MV-4-11 (cell line): ENCODE results near the gene SDC1.
A peak's percentile ranks its signal among the peaks of the same experiment; 100 is the strongest.
"Not testable (repeated sequence)": the region's sequence is repeated elsewhere in the genome, so short reads cannot be mapped to it uniquely, and the experiment has no call there.

Source experiments
- DNase-seq: peaks from one replicate; lab custom pipeline; 2025; lab: John Stamatoyannopoulos, UW

Gene SDC1

GRCh38 chr2:20224716-20225293, at the start of gene SDC1:
Gene SDC1, minus strand, starts transcription at chr2:20225130. Its CDS starts 263 bp downstream, at chr2:20224867.
- DNase-seq, result no peak

DNA sequence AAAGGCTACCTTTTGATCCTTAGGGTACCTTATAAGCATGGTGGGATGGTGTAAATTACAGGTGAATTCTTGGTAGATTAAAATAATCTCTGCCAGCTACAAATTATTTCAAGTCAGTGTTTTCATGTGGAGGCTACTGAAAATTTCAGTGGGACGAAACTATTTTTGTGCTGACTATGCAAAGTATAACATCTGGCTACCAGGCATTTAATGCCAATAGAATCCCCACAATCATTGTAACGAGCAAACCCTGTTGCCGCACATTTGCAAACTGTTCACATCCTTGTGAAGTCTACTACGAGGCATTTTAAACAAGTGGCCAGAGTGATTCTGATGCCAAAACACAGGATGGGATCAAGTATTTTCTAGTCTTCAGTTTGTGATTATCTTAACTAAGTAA, 48.1 kb upstream of the SDC1 start:
- DNase-seq, result no peak

GRCh38 chr2:20268317-20268716, 43.4 kb upstream of the SDC1 start:
- DNase-seq, result not testable (repeated sequence)

GRCh38 chr2:20267529-20267928, 42.6 kb upstream of the SDC1 start:
- DNase-seq, result no peak

GRCh38 chr2:20264629-20265028, 39.7 kb upstream of the SDC1 start:
- DNase-seq, result peak; percentile 1

DNA sequence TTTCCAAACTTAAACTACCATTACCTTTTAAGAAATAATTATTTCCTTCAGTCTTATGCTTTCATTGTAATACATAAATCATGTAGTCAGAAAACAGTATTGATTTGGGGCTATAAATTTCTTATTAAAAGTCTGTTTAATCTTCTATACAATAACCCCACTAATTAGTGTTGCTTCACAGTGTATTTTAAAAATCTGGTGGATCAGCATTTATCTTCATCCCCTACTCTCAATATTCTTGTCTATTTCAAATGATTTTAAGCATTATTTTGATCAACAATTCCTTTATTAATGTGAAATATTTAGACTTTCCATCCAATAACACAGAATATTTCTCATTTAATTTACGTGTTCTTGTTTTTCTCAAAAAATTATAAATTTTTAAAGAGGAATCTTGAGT, 32.5 kb upstream of the SDC1 start:
- no peak for DNase-seq

DNA sequence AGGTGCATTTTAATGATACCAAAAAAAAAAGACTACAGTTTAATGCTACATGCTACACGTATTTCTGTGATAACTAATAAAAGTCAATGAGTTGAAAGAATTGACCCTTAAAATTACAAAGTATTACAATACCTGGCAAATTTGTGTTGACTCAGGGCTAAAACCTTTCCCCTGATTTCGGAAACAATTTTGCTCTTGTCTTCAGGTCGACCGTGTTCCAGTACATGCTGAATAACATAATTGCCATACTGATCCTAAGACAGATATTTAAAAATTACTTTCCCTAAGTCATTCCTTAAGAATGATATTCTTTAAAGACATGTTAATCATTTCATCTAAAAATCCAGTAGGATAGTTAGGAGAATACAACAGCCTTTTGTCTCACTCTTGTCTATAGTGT, 29.8 kb upstream of the SDC1 start:
- no peak for DNase-seq

DNA sequence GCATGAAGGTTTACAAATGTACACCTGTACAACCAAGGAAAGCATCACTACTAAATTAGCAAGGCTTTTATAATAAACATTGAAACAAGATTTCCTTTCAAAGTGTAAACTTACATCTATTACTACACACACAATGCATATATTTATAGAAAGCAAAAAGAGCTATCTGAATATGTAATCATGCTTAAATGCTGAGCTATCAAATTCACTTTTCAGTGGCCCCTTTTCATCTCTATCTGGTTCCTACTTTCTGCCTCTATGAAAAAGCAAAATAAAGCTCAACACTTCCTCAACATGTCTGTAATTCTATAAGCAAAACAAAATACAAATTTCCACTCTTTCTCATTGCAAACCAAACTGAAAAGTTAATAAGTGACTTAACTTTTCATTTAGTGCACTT, 25.5 kb upstream of the SDC1 start:
- DNase-seq, result no peak

- DNase-seq, result no peak
Measured at GRCh38 chr2:20249170-20249569, 24.2 kb upstream of the SDC1 start.

DNA sequence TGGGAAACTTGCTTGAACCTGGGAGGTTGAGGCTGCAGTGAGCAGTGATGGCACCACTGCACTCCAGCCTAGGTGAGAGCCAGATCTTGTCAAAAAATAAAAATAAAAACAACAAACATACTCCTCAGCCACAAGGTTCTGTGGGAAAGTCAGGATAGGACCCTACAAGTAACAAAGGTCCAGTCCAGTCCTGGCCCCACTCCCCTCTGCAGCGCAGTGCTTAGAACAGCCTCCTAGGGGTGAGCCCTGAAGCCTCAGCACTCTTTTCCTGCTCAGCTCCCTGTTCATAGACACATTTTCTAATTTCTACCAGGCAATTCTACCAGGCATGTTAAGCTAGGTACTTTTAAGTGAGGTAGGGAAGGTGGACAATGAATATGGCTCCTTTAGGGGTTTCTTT, 22.2 kb upstream of the SDC1 start:
- DNase-seq, result no peak

DNA sequence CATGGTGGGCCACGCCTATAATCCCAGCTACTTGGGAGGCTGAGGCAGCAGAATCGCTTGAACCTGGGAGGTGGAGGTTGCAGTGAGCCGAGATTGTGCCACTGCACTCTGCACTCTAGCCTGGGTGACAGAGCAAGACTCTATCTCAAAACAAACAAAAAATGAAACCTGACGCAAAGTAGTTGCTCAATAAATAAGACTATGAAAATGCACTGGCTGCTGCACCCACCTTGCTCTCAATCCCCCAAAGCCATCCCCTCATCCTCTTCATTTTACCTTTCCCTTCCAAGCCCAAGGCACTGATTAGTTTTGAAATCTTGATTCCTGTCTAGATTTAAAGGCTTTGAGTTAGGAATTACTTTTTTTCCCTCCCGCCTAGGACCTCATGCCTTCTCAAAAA, 18.7 kb upstream of the SDC1 start:
- DNase-seq, result not testable (repeated sequence)

- no peak for DNase-seq
Measured at GRCh38 chr2:20242727-20243377, 17.9 kb upstream of the SDC1 start.

DNA sequence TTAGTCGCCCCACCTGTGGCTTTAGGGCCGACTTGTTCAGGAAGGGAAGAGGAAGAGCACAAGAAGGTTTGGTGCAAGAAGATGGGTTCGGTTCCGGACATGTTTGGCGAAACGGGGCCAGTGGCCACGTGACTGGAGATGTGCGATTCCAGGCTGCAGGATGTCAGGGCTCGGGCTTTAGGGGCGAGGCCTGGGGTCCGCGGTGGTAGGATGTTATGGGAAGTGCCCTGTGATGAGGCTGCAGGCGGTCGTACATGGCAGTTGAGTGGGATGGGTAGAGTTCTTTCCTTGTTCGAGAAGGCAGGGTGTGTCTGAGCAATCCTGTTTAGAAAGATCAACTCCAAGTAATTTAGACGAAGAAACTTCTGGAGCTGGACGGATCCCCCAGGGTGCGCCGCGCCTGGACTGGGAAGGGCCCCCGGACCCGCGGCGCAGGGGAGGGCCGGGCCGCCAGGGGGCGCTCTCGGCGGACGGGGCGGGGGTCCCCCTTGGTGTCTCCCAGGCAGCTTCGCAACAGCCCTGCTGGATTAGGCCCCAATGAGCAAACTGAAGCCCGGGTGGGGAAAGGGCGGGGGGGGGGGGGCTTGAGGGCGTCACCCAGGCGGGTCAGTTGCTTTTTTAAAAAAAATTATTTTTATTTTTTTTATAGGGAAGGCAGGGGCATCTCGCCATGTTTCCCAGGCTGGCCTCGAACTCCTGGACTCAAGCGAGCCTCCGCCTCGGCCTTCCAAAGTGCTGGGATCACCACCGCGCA, 17.2 kb upstream of the SDC1 start:
- DNase-seq, result no peak

DNA sequence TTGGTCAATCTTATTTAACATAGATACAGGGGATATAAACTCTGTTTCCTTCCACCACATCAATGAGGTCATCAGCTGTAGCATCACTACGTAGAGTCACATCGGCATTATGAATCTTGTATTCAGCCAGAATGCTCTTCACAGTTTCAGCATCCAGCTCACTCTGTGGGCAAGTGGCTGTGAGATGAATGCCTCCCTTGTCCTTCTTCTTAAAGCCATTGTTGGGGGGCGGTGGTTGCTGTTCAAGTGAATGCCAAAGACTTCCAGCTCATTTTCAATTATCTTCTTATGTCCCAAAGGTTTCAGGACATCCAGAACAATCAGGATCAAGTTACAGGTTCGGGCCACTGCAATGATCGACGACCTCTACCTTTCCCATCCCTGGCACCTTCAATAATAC, 15.4 kb upstream of the SDC1 start:
- not testable (repeated sequence) for DNase-seq

- DNase-seq, result no peak
Measured at GRCh38 chr2:20236496-20236895, 11.6 kb upstream of the SDC1 start.

- DNase-seq, result no peak
Measured at GRCh38 chr2:20235655-20236305, 10.8 kb upstream of the SDC1 start.

DNA sequence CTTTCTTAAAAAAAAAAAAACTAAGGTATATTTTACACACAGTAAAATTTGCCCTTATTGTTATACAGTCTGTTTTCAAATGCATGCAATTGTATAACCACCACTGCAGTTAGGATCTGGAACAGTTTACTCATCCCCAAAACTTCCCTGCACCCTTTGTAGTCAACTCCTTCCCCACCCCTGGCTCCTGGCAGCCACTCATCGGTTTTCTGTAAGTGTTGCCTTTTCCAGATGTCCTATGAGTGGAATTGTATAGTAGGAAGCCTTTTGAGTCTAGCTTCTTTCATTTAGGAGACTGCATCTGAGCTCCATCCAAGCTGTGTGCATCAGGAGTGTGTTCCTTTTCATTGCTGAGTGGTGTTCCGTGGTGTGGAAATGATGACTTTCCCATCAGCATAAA, 9.7 kb upstream of the SDC1 start:
- not testable (repeated sequence) for DNase-seq

DNA sequence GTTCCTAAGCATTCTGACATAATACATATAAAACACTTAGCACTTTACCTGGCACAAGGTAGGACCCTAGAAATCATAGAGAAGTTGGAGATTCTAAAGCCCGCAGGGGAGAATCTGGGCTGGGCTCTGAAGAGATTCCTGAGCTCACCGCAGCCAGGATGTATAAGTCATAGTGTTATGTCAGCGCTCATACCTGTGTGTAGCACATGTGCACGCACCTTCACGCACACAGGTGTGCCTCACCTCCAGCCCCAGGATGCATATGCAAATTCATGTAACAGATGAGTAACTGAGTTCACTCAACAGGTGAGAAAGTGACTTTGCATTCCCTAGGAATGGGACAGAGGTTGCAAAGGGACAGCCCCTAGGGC, 7.9 kb upstream of the SDC1 start:
- no peak for DNase-seq

DNA sequence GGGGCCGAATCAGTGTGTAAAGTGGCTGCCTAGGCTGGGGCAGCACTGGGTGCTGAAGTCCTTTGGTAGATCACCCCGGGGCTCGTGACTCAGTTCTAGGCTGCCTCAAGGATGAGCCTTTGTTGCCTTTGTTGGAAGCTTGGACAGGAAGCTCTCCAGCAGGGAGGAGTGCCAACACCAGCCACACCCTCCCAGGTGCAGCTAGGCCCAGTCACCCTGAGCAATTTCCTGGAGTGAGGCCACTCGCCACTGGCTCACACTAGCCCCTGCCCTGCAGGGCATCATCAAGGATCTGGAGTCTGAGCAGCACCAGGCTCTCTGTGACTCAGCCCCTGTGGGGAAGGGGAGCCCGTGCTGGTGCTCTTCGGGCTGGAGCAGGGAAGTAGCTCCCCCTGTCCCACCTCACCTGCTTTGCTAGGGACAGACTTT, 6.7 kb upstream of the SDC1 start:
- no peak for DNase-seq

GRCh38 chr2:20231159-20231558, 6.2 kb upstream of the SDC1 start:
- no peak for DNase-seq

DNA sequence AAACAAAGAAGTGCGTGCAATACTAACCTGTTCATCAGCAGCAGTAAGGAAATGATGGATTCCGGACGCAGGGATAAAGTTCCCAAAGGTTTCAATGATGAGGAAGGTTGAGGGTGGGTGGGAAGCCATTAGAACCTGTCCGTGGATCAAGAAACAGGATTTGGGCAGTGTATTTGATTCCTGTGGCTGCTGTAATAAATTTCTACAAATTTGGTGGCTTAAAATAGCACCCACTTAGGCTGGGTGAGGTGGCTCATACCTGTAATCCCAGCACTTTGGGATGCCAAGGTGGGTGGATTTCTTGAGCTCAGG, 5.1 kb upstream of the SDC1 start:
- no peak for DNase-seq

DNA sequence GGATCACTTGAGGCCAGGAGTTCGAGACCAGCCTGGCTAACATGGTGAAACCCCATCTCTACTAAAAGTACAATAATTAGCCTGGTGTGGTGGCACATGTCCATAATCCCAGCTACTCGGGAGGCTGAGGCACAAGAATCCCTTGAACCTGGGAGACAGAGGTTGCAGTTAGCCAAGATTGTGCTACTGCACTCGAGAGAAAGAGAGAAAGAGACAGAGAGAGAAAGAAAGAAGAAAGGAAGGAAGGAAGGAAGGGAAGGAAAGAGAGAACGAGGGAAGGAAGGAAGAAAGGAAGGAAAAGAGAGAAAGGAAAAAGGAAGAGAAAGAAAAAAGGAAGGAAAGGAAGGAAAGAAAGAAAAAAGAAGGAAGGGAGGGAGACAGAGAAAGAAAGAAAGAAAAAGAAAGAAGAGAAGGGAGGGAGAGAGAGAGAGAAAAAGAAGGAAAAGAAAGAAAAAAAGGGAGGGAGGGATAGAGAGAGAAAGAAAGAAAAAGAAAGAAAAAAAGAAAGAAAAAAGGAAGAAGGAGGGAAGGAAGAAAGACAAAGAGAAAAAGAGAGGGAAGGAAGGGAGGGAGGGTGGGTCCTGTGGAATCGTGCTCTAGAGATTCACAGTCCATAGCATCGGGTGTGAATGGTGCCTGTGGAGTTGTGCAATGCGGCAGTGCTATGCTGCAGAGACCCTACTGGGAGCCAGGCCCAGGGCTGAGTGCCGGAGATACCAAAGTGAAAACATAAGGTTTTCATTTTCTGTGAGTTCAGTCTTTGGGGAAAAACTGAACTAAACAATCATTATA, 4.6 kb upstream of the SDC1 start:
- DNase-seq, result no peak
